SK-N-SH treated with all-trans-retinoic acid at 6 μM for 48 hours (cell line): Measurements from ENCODE around the gene ZBTB42.

Source experiments
- ATAC-seq: fragments of 200-7000 bp; cut with Tn5 transposase; 3 replicates; pipeline ENCODE4 v1.9.1; 2020; ENCODE audit warnings: mild to moderate bottlenecking, moderate library complexity
- ARNTL ChIP-seq: fragments of 450-650 bp; formaldehyde crosslinking; IDR thresholded peaks from 2 replicates; pipeline ENCODE4 v1.5.0; 2020; ENCODE audit warnings: low read depth, mild to moderate bottlenecking, moderate library complexity, borderline replicate concordance
- BACH2 ChIP-seq: fragments of 250-450 bp; sonication (Bioruptor Pico); IDR thresholded peaks from 2 replicates; pipeline ENCODE4 v1.9.0; 2021; ENCODE audit warnings: mild to moderate bottlenecking, borderline replicate concordance
- CREB5 ChIP-seq: fragments of 250-450 bp; sonication (Bioruptor Pico); IDR thresholded peaks from 2 replicates; pipeline ENCODE4 v1.5.1; 2020; ENCODE audit warnings: low read depth, mild to moderate bottlenecking, moderate library complexity
- CSDC2 ChIP-seq: fragments of 250-450 bp; sonication (Bioruptor Pico); IDR thresholded peaks from 2 replicates; pipeline ENCODE4 v1.5.0; 2020; ENCODE audit warnings: mild to moderate bottlenecking, moderate library complexity
- CSRNP3 ChIP-seq: fragments of 250-450 bp; sonication (Bioruptor Pico); IDR thresholded peaks from 2 replicates; pipeline ENCODE4 v1.5.1; 2021; ENCODE audit warnings: mild to moderate bottlenecking, moderate library complexity
- GLIS3 ChIP-seq: fragments of 250-450 bp; sonication (Bioruptor Pico); IDR thresholded peaks from 2 replicates; pipeline ENCODE4 v1.5.0; 2020; ENCODE audit warnings: mild to moderate bottlenecking, moderate library complexity
- ISL1 ChIP-seq: fragments of 250-450 bp; sonication (Bioruptor Pico); IDR thresholded peaks from 2 replicates; pipeline ENCODE4 v2.1.2; 2022; ENCODE audit warnings: mild to moderate bottlenecking, moderate library complexity
- OSR1 ChIP-seq: fragments of 250-450 bp; sonication (Bioruptor Pico); IDR thresholded peaks from 2 replicates; pipeline ENCODE4 v1.8.0; 2022; ENCODE audit warnings: moderate library complexity, mild to moderate bottlenecking, inconsistent platforms
- RARB ChIP-seq: fragments of 250-450 bp; sonication (Bioruptor Pico); IDR thresholded peaks from 2 replicates; pipeline ENCODE4 v1.8.0; 2021; ENCODE audit warnings: mild to moderate bottlenecking, moderate library complexity
- SNAI2 ChIP-seq: fragments of 250-450 bp; sonication (Bioruptor Pico); IDR thresholded peaks from 2 replicates; pipeline ENCODE4 v1.5.0; 2020; ENCODE audit warnings: mild to moderate bottlenecking, moderate library complexity
- TCF4 ChIP-seq: fragments of 250-450 bp; sonication (Bioruptor Pico); IDR thresholded peaks from 2 replicates; pipeline ENCODE4 v1.8.0; 2021; ENCODE audit warnings: mild to moderate bottlenecking, moderate library complexity, borderline replicate concordance
- TOX ChIP-seq: fragments of 250-450 bp; sonication (Bioruptor Pico); IDR thresholded peaks from 2 replicates; pipeline ENCODE4 v1.8.0; 2021; ENCODE audit warnings: mild to moderate bottlenecking, moderate library complexity, borderline replicate concordance
- ZFP3 ChIP-seq: fragments of 250-450 bp; sonication (Bioruptor Pico); IDR thresholded peaks from 2 replicates; pipeline ENCODE4 v1.5.0; 2020; ENCODE audit warnings: mild to moderate bottlenecking, moderate library complexity
- ZFP30 ChIP-seq: fragments of 450-650 bp; formaldehyde crosslinking; IDR thresholded peaks from 2 replicates; pipeline ENCODE4 v1.5.0; 2022; ENCODE audit warnings: mild to moderate bottlenecking, moderate library complexity
- ZNF565 ChIP-seq: fragments of 450-650 bp; formaldehyde crosslinking; conservative IDR thresholded peaks from 2 replicates; pipeline ENCODE4 v1.5.0; 2020; ENCODE audit warnings: low read depth, mild to moderate bottlenecking, moderate library complexity
- ZNF70 ChIP-seq: fragments of 450-650 bp; formaldehyde crosslinking; IDR thresholded peaks from 2 replicates; pipeline ENCODE4 v1.5.0; 2020; ENCODE audit warnings: mild to moderate bottlenecking, moderate library complexity
- ZNF8 ChIP-seq: fragments of 450-650 bp; formaldehyde crosslinking; IDR thresholded peaks from 2 replicates; pipeline ENCODE4 v1.5.0; 2020; ENCODE audit warnings: mild to moderate bottlenecking, moderate library complexity
- TF ChIP-seq, protein P1 (sequence below): fragments of 250-450 bp; sonication (Bioruptor Pico); IDR thresholded peaks from 2 replicates; pipeline ENCODE4 v1.8.0; 2020; ENCODE audit warnings: mild to moderate bottlenecking, moderate library complexity, borderline replicate concordance
- TF ChIP-seq, protein P2 (sequence below): fragments of 250-450 bp; sonication (Bioruptor Pico); IDR thresholded peaks from 2 replicates; pipeline ENCODE4 v1.8.0; 2021; ENCODE audit warnings: low read depth, mild to moderate bottlenecking, moderate library complexity, borderline replicate concordance

The ZBTB42 gene

GRCh38 chr14:104784846-104785707, 15.8 kb upstream of the ZBTB42 start (continued):
- TF ChIP-seq, protein P1, sequence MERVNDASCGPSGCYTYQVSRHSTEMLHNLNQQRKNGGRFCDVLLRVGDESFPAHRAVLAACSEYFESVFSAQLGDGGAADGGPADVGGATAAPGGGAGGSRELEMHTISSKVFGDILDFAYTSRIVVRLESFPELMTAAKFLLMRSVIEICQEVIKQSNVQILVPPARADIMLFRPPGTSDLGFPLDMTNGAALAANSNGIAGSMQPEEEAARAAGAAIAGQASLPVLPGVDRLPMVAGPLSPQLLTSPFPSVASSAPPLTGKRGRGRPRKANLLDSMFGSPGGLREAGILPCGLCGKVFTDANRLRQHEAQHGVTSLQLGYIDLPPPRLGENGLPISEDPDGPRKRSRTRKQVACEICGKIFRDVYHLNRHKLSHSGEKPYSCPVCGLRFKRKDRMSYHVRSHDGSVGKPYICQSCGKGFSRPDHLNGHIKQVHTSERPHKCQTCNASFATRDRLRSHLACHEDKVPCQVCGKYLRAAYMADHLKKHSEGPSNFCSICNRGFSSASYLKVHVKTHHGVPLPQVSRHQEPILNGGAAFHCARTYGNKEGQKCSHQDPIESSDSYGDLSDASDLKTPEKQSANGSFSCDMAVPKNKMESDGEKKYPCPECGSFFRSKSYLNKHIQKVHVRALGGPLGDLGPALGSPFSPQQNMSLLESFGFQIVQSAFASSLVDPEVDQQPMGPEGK (CRISPR knock-in tag): no peak
- TF ChIP-seq, protein P2, sequence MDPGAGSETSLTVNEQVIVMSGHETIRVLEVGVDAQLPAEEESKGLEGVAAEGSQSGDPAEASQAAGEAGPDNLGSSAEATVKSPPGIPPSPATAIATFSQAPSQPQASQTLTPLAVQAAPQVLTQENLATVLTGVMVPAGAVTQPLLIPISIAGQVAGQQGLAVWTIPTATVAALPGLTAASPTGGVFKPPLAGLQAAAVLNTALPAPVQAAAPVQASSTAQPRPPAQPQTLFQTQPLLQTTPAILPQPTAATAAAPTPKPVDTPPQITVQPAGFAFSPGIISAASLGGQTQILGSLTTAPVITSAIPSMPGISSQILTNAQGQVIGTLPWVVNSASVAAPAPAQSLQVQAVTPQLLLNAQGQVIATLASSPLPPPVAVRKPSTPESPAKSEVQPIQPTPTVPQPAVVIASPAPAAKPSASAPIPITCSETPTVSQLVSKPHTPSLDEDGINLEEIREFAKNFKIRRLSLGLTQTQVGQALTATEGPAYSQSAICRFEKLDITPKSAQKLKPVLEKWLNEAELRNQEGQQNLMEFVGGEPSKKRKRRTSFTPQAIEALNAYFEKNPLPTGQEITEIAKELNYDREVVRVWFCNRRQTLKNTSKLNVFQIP: no peak
- TF ChIP-seq ISL1 (CRISPR knock-in tag): no peak
- no peak for TF ChIP-seq ZNF565
- TF ChIP-seq ZNF8 (CRISPR knock-in tag): no peak
- TF ChIP-seq TCF4 (CRISPR knock-in tag): no peak
- TF ChIP-seq OSR1 (CRISPR knock-in tag): no peak

GRCh38 chr14:104785708-104786080, 15.2 kb upstream of the ZBTB42 start:
- no peak for TF ChIP-seq ARNTL (CRISPR knock-in tag)
- no peak for TF ChIP-seq CSRNP3
- TF ChIP-seq ZFP3 (CRISPR knock-in tag): no peak
- no peak for TF ChIP-seq ZNF565
- no peak for TF ChIP-seq ISL1 (CRISPR knock-in tag)
- no peak for TF ChIP-seq ZFP30
- TF ChIP-seq GLIS3 (CRISPR knock-in tag): no peak
- TF ChIP-seq, all 23 proteins: peak for 0
- ATAC-seq: no peak

- no peak for ATAC-seq
- TF ChIP-seq ISL1 (CRISPR knock-in tag): no peak
- TF ChIP-seq ZNF565: no peak
- no peak for TF ChIP-seq ZNF8 (CRISPR knock-in tag)
- TF ChIP-seq, protein P1 (CRISPR knock-in tag): no peak
- no peak for TF ChIP-seq OSR1 (CRISPR knock-in tag)
- no peak for TF ChIP-seq BACH2 (CRISPR knock-in tag)
- TF ChIP-seq CSDC2: no peak
- TF ChIP-seq, protein P2: no peak
- no peak for TF ChIP-seq TOX (CRISPR knock-in tag)
- TF ChIP-seq, all 23 proteins: peak for 0
Observed at GRCh38 chr14:104786091-104786586, 14.8 kb upstream of the ZBTB42 start.

DNA sequence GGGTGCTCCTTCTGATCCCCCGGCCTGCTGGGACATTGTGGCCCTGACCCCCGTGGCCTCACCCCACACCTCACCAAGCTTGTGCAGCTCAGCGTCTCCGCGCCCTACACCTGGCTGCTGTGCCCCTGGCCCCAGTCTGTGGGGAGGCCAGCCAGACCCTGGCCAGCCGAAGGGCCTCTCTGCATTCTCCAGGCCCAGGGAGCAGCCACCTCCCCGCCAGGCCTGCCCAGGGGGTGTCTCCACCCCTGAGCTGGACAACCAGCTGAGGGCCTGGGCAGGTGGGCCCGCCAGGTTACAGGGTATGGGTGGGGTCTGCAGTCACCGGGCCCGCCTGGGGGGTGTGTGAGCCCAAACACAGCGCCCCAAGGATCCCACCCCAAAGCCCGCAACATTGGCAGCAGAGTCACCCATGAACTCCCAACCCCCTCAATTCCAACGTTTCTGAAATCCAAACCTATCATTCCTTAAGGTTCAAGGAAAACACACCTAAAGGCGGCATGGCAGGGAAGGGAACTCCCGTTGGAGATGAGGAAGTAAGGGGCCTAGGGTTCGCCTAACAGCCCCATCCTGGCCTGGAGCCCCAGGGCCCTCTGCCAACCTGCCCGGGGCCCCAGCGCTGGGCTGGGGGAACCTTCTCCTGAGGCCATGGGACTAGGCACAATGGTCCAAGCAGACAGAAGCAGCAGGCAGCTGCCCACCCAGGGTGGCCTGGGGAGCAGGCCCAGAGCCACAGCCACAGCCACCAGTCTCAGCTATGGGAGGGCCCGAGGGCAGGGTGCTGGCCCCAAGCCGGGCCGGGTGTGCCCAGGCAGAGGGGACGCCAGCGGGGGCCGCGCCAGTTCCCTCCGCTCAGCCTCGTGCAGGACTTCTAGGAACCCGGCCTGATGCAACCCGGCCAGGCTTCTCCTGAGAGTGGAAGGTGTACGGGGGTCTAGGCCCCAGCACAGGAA, 13.9 kb upstream of the ZBTB42 start:
- no peak for ATAC-seq
- TF ChIP-seq CSRNP3: no peak
- no peak for TF ChIP-seq ZFP3 (CRISPR knock-in tag)
- no peak for TF ChIP-seq ZNF70 (CRISPR knock-in tag)
- no peak for TF ChIP-seq ISL1 (CRISPR knock-in tag)
- TF ChIP-seq TCF4 (CRISPR knock-in tag): no peak
- TF ChIP-seq RARB (CRISPR knock-in tag): no peak
- TF ChIP-seq SNAI2: no peak
- TF ChIP-seq CREB5: no peak
- TF ChIP-seq ZNF565: no peak
